Measurements from ENCODE around the gene RHOT1. TPM values are rescaled to one million over a fixed set of nuclear protein-coding genes. Genes with fewer than 3 reads are reported as not detected.

Gene RHOT1
- total RNA-seq, 3 donors from 2014 or later (not counting 1 experiment from before 2014, with no cell fraction given): 25.1 to 32.7 (median 28.3) TPM

DNA sequence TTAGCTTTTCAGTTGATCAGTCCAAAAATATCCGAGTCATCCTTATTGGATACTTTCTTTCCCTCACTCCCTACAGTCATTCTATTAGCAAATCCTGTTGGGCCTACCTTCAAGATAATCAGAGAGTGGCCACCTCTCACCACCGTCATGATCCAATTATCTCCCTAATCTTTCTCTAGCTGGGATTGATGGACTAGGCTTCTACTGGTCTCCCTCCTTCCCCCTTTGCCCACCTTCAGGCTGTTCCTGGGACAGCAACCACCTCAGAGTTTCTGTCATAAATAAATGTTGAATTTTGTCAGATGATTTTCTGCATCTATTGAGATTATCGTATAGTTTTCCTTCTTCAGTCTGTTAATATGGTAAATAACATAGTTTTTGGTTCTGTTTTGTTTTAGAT, 107.2 kb downstream of the RHOT1 start:
- no peaks in the 10 kb centered on the region for H3K36me3 Mint-ChIP-seq
- no peaks in the 10 kb centered on the region for H3K36me3 ChIP-seq (ENCODE audit: control insufficient read depth, insufficient read depth, low read length)
- no peak for DNase-seq
- no peak for ATAC-seq
- H3K27me3 ChIP-seq (ENCODE audit: control insufficient read depth, insufficient read depth, low read length): no peaks in the 10 kb centered on the region
- no peaks in the 10 kb centered on the region for H3K4me1 ChIP-seq (ENCODE audit: control insufficient read depth, insufficient read depth, low read length)
- H3K27me3 Mint-ChIP-seq (ENCODE audit: low read depth in 2 of 2): peaks cover 0 to 3% of the 10 kb centered on the region in 2 donors
- H3K4me1 Mint-ChIP-seq: no peaks in the 10 kb centered on the region
- TF ChIP-seq, protein P1, sequence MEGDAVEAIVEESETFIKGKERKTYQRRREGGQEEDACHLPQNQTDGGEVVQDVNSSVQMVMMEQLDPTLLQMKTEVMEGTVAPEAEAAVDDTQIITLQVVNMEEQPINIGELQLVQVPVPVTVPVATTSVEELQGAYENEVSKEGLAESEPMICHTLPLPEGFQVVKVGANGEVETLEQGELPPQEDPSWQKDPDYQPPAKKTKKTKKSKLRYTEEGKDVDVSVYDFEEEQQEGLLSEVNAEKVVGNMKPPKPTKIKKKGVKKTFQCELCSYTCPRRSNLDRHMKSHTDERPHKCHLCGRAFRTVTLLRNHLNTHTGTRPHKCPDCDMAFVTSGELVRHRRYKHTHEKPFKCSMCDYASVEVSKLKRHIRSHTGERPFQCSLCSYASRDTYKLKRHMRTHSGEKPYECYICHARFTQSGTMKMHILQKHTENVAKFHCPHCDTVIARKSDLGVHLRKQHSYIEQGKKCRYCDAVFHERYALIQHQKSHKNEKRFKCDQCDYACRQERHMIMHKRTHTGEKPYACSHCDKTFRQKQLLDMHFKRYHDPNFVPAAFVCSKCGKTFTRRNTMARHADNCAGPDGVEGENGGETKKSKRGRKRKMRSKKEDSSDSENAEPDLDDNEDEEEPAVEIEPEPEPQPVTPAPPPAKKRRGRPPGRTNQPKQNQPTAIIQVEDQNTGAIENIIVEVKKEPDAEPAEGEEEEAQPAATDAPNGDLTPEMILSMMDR (IDR thresholded peaks at IDR 0.05): no peak
- H3K9me3 ChIP-seq (ENCODE audit: control insufficient read depth, insufficient read depth, low read length): no peaks in the 10 kb centered on the region
- no peak overlapping the region for H3K27ac Mint-ChIP-seq
- H3K4me3 Mint-ChIP-seq: no peak overlapping the region
- intact Hi-C loops (cut with micrococcal nuclease): no loop called here
- no peaks in the 10 kb centered on the region for H3K9me3 Mint-ChIP-seq
- H3K4me3 ChIP-seq (ENCODE audit: low read length): no peak overlapping the region
- H3K27ac ChIP-seq (ENCODE audit: low read length): no peak overlapping the region
- whole genome bisulfite sequencing (ENCODE audit: insufficient coverage): 89% methylated on average over 3 of the region's 3 CpGs

DNA sequence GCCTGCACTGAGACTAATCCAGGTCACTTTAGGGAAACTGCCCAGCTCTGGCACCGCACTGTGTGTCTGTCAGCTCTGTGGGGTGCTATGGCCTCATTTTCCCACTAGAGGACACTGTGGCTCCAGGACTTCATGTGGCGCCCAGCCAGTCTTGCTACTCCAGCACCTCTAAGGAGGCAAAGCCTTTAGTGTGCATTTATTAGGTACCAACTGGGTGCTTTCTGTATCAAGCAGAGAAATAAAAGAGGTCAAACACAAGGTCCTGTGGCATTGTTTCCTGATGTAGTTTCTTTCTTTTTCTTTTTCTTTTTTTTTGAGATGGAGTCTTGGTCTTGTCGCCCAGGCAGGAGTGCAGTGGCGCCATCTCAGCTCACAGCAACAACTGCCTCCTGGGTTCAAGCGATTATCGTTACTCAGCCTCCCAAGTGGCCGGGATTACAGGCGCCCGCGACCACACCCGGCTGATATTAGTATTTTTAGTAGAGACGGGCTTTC, 110.9 kb downstream of the RHOT1 start:
- DNase-seq (peak; percentile 60 to 77), ATAC-seq (peak; percentile 85 to 100 (median 98))
- H3K27me3 Mint-ChIP-seq (ENCODE audit: low read depth in 2 of 2): peaks cover 0 to 3% of the 10 kb centered on the region in 2 donors
- H3K4me1 Mint-ChIP-seq: no peaks in the 10 kb centered on the region
- Histone ChIP-seq H3K27ac (ENCODE audit: low read length) (no peak overlapping the region), H3K27me3 (ENCODE audit: control insufficient read depth, insufficient read depth, low read length) (no peaks in the 10 kb centered on the region), H3K4me3 (ENCODE audit: low read length) (no peak overlapping the region), H3K9me3 (ENCODE audit: control insufficient read depth, insufficient read depth, low read length) (no peaks in the 10 kb centered on the region), H3K4me1 (ENCODE audit: control insufficient read depth, insufficient read depth, low read length) (no peaks in the 10 kb centered on the region), H3K36me3 (ENCODE audit: control insufficient read depth, insufficient read depth, low read length) (no peaks in the 10 kb centered on the region)
- TF ChIP-seq, protein P1 (IDR thresholded peaks at IDR 0.05): peak; percentile 84
- WGBS (ENCODE audit: insufficient coverage): 64% methylated on average over 12 of the region's 12 CpGs
- intact Hi-C loops (cut with micrococcal nuclease): loop anchor here (1.0 to 10.0 kb wide), 3 partner anchors 66 to 210 kb away; partner anchors contain the start of gene PSMD11
- no peaks in the 10 kb centered on the region for H3K36me3 Mint-ChIP-seq
- no peak overlapping the region for H3K27ac Mint-ChIP-seq
- no peaks in the 10 kb centered on the region for H3K9me3 Mint-ChIP-seq
- H3K4me3 Mint-ChIP-seq: no peak overlapping the region

DNA sequence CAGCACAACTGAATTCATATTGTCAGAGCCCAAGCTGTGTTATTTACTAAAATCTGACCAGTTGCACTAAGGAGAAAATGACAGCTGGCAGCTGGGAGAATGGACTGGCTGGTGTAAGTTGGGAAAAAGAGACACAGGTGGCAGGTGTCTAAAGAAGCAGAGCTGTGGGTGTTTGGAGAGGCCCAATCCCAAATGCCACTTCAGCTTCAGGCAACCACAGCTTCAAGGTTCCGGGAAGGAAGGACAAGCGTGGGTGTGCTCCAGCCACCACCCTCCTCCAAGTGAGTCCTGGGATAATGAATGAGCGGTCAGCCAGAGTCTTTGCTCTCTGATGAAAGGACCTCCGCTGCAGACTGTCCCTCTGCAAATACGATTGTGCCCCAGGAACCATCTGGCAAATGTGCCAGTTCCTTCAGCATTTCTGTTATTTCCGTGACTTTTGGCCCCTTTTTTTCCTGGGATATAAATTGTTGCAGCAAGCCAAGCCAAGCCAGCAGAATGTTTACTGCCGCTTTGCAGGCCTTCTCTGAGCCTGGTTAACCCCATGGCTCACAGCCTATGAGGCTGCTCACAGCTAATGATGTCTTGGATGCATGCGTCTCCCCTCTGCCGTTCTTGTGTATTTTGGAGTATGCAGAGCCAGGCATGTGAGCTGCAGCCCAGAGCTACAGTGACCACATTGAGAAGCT, 113.9 kb downstream of the RHOT1 start:
- no peak overlapping the region for H3K4me3 Mint-ChIP-seq
- H3K27ac Mint-ChIP-seq: no peak overlapping the region
- ATAC-seq: no peak
- H3K9me3 Mint-ChIP-seq: no peaks in the 10 kb centered on the region
- TF ChIP-seq, protein P1 (IDR thresholded peaks at IDR 0.05): no peak
- peaks cover 0 to 5% of the 10 kb centered on the region in 2 donors for H3K4me1 Mint-ChIP-seq
- H3K4me1 ChIP-seq (ENCODE audit: control insufficient read depth, insufficient read depth, low read length): no peaks in the 10 kb centered on the region
- H3K9me3 ChIP-seq (ENCODE audit: control insufficient read depth, insufficient read depth, low read length): no peaks in the 10 kb centered on the region
- no peak overlapping the region for H3K27ac ChIP-seq (ENCODE audit: low read length)
- 95% methylated on average over 9 of the region's 9 CpGs for WGBS (ENCODE audit: insufficient coverage)
- no peaks in the 10 kb centered on the region for H3K36me3 Mint-ChIP-seq
- DNase-seq: no peak
- no peaks in the 10 kb centered on the region for H3K27me3 ChIP-seq (ENCODE audit: control insufficient read depth, insufficient read depth, low read length)
- no peak overlapping the region for H3K4me3 ChIP-seq (ENCODE audit: low read length)
- intact Hi-C loops (cut with micrococcal nuclease): loop anchor here (10.0 kb wide), 1 partner anchor 189 kb away; the partner anchor contains the start of gene PSMD11
- H3K27me3 Mint-ChIP-seq (ENCODE audit: low read depth in 2 of 2): peaks cover 0 to 17% of the 10 kb centered on the region in 2 donors
- no peaks in the 10 kb centered on the region for H3K36me3 ChIP-seq (ENCODE audit: control insufficient read depth, insufficient read depth, low read length)
